ENCODE measurements around the gene TSPOAP1. TPM values are rescaled to one million over a fixed set of nuclear protein-coding genes. Genes with fewer than 3 reads are reported as not detected.

TSPOAP1 gene
- total and polyA plus RNA-seq, 10 of the 15 experiments (the other 5 are each of a cell fraction or from before 2014, with no cell fraction given) = 0.58 to 16.4 (median 4.2) TPM; not detected in 1

DNA sequence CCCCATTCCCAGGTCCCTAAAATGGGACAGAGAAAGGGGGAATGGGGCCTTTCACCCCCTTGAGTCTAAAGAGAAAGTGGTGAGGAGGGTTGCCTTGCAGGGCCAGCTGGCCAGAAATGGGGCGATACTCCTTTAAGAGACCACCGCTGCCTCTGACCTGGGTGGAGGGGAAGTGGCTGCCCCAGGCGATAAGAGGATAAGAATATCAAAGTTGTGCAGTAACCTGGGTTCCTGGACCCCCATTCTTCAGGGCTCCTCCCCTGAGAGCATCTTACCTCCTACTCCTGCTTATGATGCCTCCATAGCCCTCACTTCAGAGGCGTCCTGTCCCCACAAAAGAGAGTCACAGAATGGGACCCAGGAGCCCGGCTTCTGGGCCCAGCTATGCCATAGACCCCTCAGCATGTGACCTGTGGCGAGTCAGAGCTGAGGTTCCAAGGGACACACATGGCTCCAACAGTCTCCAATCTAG, 5.2 kb upstream of the TSPOAP1 start:
- Histone ChIP-seq H3K36me3 (ENCODE audit: control insufficient read depth in 2 of 2, insufficient read depth in 2 of 2, low read length in 1 of 2) (peaks cover 6 to 14% of the 10 kb centered on the region in 2 experiments), H3K79me2 (ENCODE audit: control insufficient read depth, insufficient read depth, low read length) (peaks cover 91% of the 10 kb centered on the region), H3K4me1 (ENCODE audit: control insufficient read depth, insufficient read depth, low read length) (peaks cover 42% of the 10 kb centered on the region), H3K4me3 (peak overlapping the region; percentile 83), H3K27ac (ENCODE audit: control insufficient read depth, insufficient read depth) (peak overlapping the region; percentile 100), H4K20me1 (ENCODE audit: control insufficient read depth, insufficient read depth) (no peaks in the 10 kb centered on the region; the same call in 1 of the 2 replicates), H3K9me3 (replicated peaks; ENCODE audit: control insufficient read depth, insufficient read depth, low read length) (no peaks in the 10 kb centered on the region; the same call in 2 of the 3 replicates), H3K9ac (ENCODE audit: control insufficient read depth, insufficient read depth, low read length) (peak overlapping the region; percentile 100), H3K4me2 (ENCODE audit: control insufficient read depth, insufficient read depth) (peak overlapping the region; percentile 99), H3K27me3 (replicated peaks in 1 of 2; ENCODE audit: control insufficient read depth in 2 of 2, insufficient read depth in 2 of 2, low read length in 1 of 2) (no peaks in the 10 kb centered on the region), H2AFZ (ENCODE audit: control insufficient read depth, low read depth, low read length) (no peak overlapping the region)
- RAD21 ChIA-PET (ENCODE audit: unreplicated experiment) = interaction anchor here (1.3 to 18.1 kb wide), 4 partner anchors 9 to 101 kb away, joined by 4 to 323 read pairs (median 55); partner anchors contain the start of genes RNF43 and SUPT4H1
- no peak for TF ChIP-seq DPF2 (IDR thresholded peaks at IDR 0.05)
- TF ChIP-seq NR2F1 (conservative IDR thresholded peaks at IDR 0.05) = no peak
- TF ChIP-seq POLR2AphosphoS5 (IDR thresholded peaks at IDR 0.05; ENCODE audit: low read length) = peak; percentile 54; the same call in 1 of the 2 replicates
- no peak for TF ChIP-seq SUPT20H (IDR thresholded peaks at IDR 0.05; ENCODE audit: borderline replicate concordance, control insufficient read depth, low read depth, low read length)
- 0 out of 2 replicates have a peak, but pooled peaks have one; percentile 3 for TF ChIP-seq LARP7 (IDR thresholded peaks at IDR 0.05)
- TF ChIP-seq BACH1 (IDR thresholded peaks at IDR 0.05; ENCODE audit: borderline replicate concordance) = 0 out of 2 replicates have a peak, but pooled peaks have one; percentile 10
- no peak for TF ChIP-seq RFX5 (IDR thresholded peaks at IDR 0.05; ENCODE audit: low read depth, low read length)
- peak; percentile 20 for TF ChIP-seq SMAD1 (IDR thresholded peaks at IDR 0.05; ENCODE audit: low read depth, partially characterized antibody)
- TF ChIP-seq SPI1 (IDR thresholded peaks at IDR 0.05; ENCODE audit: borderline replicate concordance, insufficient read depth, low read depth, low read length) = peak; percentile 54; the same call in 1 of the 2 replicates
- TF ChIP-seq SMAD5 (IDR thresholded peaks at IDR 0.05; ENCODE audit: low read depth) = peak; percentile 54
- TF ChIP-seq, protein P1, sequence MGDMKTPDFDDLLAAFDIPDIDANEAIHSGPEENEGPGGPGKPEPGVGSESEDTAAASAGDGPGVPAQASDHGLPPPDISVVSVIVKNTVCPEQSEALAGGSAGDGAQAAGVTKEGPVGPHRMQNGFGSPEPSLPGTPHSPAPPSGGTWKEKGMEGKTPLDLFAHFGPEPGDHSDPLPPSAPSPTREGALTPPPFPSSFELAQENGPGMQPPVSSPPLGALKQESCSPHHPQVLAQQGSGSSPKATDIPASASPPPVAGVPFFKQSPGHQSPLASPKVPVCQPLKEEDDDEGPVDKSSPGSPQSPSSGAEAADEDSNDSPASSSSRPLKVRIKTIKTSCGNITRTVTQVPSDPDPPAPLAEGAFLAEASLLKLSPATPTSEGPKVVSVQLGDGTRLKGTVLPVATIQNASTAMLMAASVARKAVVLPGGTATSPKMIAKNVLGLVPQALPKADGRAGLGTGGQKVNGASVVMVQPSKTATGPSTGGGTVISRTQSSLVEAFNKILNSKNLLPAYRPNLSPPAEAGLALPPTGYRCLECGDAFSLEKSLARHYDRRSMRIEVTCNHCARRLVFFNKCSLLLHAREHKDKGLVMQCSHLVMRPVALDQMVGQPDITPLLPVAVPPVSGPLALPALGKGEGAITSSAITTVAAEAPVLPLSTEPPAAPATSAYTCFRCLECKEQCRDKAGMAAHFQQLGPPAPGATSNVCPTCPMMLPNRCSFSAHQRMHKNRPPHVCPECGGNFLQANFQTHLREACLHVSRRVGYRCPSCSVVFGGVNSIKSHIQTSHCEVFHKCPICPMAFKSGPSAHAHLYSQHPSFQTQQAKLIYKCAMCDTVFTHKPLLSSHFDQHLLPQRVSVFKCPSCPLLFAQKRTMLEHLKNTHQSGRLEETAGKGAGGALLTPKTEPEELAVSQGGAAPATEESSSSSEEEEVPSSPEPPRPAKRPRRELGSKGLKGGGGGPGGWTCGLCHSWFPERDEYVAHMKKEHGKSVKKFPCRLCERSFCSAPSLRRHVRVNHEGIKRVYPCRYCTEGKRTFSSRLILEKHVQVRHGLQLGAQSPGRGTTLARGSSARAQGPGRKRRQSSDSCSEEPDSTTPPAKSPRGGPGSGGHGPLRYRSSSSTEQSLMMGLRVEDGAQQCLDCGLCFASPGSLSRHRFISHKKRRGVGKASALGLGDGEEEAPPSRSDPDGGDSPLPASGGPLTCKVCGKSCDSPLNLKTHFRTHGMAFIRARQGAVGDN (IDR thresholded peaks at IDR 0.05) = peak; percentile 9; the same call in 1 of the 2 replicates
- DNase-seq (ENCODE audit: low read depth, low spot score) (no peak), ATAC-seq (no peak), FAIRE-seq (no peak)
- CTCF ChIA-PET = interaction anchor here (0.6 to 3.2 kb wide), 5 partner anchors 10 to 84 kb away, joined by 3 to 28 read pairs (median 10); partner anchors contain the start of gene RNF43
- POLR2A ChIA-PET = interaction anchor here (0.6 to 18.5 kb wide), 5 partner anchors 10 to 83 kb away, joined by 3 to 373 read pairs (median 4); partner anchors contain the start of genes RNF43 and SUPT4H1
- intact Hi-C loops (cut with micrococcal nuclease; ENCODE audit: unreplicated experiment) = no loop called here
- BruUV-seq (replicated peaks) = no TSS peak
- SMC1A ChIA-PET (ENCODE audit: uncharacterized antibody, unreplicated experiment) = interaction anchor here (1.2 to 8.6 kb wide), 4 partner anchors 10 to 81 kb away, joined by 6 to 143 read pairs (median 8); partner anchors contain the start of gene SUPT4H1
- in situ Hi-C loops (cut with MboI) = loop anchor here (10.0 kb wide), 1 partner anchor 1501 kb away; no protein-coding TSS in a partner anchor
- WGBS (ENCODE audit: insufficient coverage, insufficient replicate concordance, low lambda C conversion rate, missing lambda C conversion rate) = 0% methylated on average over 6 of the region's 6 CpGs

All from GM12878 (cell line).